GM12878 (cell line): ENCODE data around the gene ODR4. TPM values are rescaled to one million over a fixed set of nuclear protein-coding genes. Genes with fewer than 3 reads are reported as not detected.

Source experiments
- GABPA ChIP-seq: IDR thresholded peaks from 2 replicates; pipeline ENCODE4 v1.6.1; 2014; ENCODE audit warnings: antibody characterized with exemption, low read depth, mild to moderate bottlenecking, inconsistent platforms
- HDAC6 ChIP-seq: fragments of 200-600 bp; sonication (generic); IDR thresholded peaks from one replicate; pipeline ENCODE4 v1.8.0; 2017; ENCODE audit warnings: antibody characterized with exemption; ENCODE audit not compliant: unreplicated experiment
- LARP7 ChIP-seq: fragments of 450-650 bp; IDR thresholded peaks from 2 replicates; pipeline ENCODE4 v1.6.1; 2017; ENCODE audit warnings: mild to moderate bottlenecking
- NFIC ChIP-seq: IDR thresholded peaks from 2 replicates; pipeline ENCODE4 v1.6.1; 2012; ENCODE audit warnings: low read depth, mild to moderate bottlenecking, inconsistent platforms, low read length, moderate library complexity
- SIN3A ChIP-seq: IDR thresholded peaks from 2 replicates; pipeline ENCODE4 v1.6.1; 2012; ENCODE audit warnings: low read depth, low read length, improper control_type of control experiment
- SPI1 ChIP-seq: IDR thresholded peaks from 2 replicates; pipeline ENCODE4 v1.6.1; 2011; ENCODE audit warnings: low read depth, mild to moderate bottlenecking, low read length, moderate library complexity, borderline replicate concordance; ENCODE audit not compliant: insufficient read depth
- TAF1 ChIP-seq: IDR thresholded peaks from 2 replicates; pipeline ENCODE4 v1.6.1; 2011; ENCODE audit warnings: mild to moderate bottlenecking, low read depth, low read length, borderline replicate concordance
- YBX1 ChIP-seq: fragments of 450-650 bp; IDR thresholded peaks from 2 replicates; pipeline ENCODE4 v1.6.1; 2016; ENCODE audit warnings: antibody characterized with exemption
- YY1 ChIP-seq: IDR thresholded peaks from 2 replicates; pipeline ENCODE4 v1.6.1; 2011; ENCODE audit warnings: low read depth, mild to moderate bottlenecking, low read length
- ZBED1 ChIP-seq: IDR thresholded peaks from 2 replicates; pipeline ENCODE4 v1.6.1; 2016; ENCODE audit warnings: borderline replicate concordance
- polyA plus RNA-seq, 11 experiments: library from polyadenylated mRNA; depleted of rRNA in 4 of 11; unstranded in 6 of 11; stranded (reverse) in 5 of 11; fragments of >200 nt; fragmentation: Nextera tagmentation in 4 of 11; fragmentation: Illumina TruSeq in 1 of 11; extraction: Ambion mirVana in 4 of 11; extraction: Trizol in 1 of 11; gene quantifications; 1 replicate in 1 of 11; 2 replicates in 10 of 11; pipeline versions ENCODE4 v1.2.1 to v1.2.3, GENCODE V29; 2011 to 2016; ENCODE audit warnings: inconsistent platforms in 2 of 11, missing spikeins in 2 of 11, low read depth in 1 of 11
- total RNA-seq, 4 experiments: library from RNA; depleted of rRNA in 3 of 4; stranded (reverse); fragments of >200 nt in 3 of 4; fragmentation: Illumina TruSeq in 1 of 4; extraction: Trizol in 1 of 4; gene quantifications; 2 replicates each; pipeline versions ENCODE4 v1.2.1 to v1.2.3, GENCODE V29; 2013 to 2021
- TF ChIP-seq, protein P1 (sequence below): fragments of 450-650 bp; IDR thresholded peaks from 2 replicates; pipeline ENCODE4 v1.6.1; 2017; ENCODE audit warnings: antibody characterized with exemption, mild to moderate bottlenecking, moderate library complexity
- TF ChIP-seq, protein P2 (sequence below): fragments of 450-650 bp; IDR thresholded peaks from 2 replicates; pipeline ENCODE4 v1.6.1; 2018; ENCODE audit warnings: borderline replicate concordance, mild to moderate bottlenecking; ENCODE audit not compliant: partially characterized antibody
- TF ChIP-seq, protein P3 (sequence below): fragments of 450-650 bp; IDR thresholded peaks from 2 replicates; pipeline ENCODE4 v1.6.1; 2017; ENCODE audit warnings: low read depth, mild to moderate bottlenecking, moderate library complexity
- TF ChIP-seq, protein P4 (sequence below): fragments of 450-650 bp; conservative IDR thresholded peaks from 2 replicates; pipeline ENCODE4 v1.6.1; 2017; ENCODE audit warnings: mild to moderate bottlenecking, moderate library complexity
- TF ChIP-seq, protein P5 (sequence below): IDR thresholded peaks from 2 replicates; pipeline ENCODE4 v1.6.1; 2011; ENCODE audit warnings: mild to moderate bottlenecking, low read depth, low read length, moderate library complexity; ENCODE audit not compliant: insufficient replicate concordance
- TF ChIP-seq, protein P6 (sequence below): IDR thresholded peaks from 2 replicates; pipeline ENCODE4 v1.6.1; 2012; ENCODE audit warnings: low read depth, low read length, improper control_type of control experiment

Gene ODR4
- total and polyA plus RNA-seq, 10 of the 15 experiments (the other 5 are each of a cell fraction or from before 2014, with no cell fraction given), result 10.4 to 19.4 (median 13.3) TPM

DNA sequence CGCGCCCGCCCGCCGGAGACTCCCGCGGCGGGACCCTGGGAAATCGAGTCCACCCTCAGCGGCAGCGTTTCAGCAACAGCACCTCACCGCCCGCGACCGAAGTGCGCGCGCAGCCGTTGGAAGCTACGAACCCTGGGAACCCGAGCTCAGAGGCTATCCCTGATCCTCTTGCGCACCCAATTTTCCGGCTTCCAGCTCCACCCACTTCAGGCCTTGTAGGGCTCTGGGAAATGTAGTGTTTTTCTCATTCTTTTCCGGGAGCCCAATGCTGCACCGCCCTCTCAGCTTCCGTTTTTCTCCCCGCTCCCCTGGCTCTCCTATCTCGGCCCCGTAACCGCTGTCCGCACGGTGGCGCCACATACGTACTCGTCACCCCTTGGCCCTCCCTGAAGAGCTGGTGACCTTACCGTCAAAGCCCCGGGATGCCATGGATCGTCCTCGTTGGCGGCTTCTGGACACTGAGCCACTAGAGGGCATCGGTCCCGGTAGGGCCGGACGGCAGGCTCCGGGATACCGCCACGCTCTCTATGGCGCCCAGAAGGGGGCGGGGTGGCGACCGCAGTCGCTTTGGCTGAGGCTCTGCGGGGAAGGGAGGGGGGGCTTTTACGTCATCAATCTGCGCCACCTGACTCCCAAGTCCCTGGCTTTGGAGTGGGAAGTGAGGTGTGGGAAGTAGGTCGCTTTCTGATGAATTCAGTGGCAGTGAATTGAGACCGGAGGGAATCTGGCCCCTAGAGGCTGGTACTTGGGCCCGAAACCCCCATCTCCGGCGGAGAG, at the start of gene ODR4, which contains the start of gene TPR (continued):
- TF ChIP-seq SPI1 (no peak), NFIC (peak; percentile 16; the same call in 1 of the 2 replicates), LARP7 (peak; percentile 56; the same call in 1 of the 2 replicates), SIN3A (peak; percentile 12), HDAC6 (peak; percentile 13), ZBED1 (0 out of 2 replicates have a peak, but pooled peaks have one; percentile 18), TAF1 (peak; percentile 73; the same call in 1 of the 2 replicates), YY1 (peak; percentile 97), GABPA (peak; percentile 77), YBX1 (no peak)
- TF ChIP-seq, protein P1, sequence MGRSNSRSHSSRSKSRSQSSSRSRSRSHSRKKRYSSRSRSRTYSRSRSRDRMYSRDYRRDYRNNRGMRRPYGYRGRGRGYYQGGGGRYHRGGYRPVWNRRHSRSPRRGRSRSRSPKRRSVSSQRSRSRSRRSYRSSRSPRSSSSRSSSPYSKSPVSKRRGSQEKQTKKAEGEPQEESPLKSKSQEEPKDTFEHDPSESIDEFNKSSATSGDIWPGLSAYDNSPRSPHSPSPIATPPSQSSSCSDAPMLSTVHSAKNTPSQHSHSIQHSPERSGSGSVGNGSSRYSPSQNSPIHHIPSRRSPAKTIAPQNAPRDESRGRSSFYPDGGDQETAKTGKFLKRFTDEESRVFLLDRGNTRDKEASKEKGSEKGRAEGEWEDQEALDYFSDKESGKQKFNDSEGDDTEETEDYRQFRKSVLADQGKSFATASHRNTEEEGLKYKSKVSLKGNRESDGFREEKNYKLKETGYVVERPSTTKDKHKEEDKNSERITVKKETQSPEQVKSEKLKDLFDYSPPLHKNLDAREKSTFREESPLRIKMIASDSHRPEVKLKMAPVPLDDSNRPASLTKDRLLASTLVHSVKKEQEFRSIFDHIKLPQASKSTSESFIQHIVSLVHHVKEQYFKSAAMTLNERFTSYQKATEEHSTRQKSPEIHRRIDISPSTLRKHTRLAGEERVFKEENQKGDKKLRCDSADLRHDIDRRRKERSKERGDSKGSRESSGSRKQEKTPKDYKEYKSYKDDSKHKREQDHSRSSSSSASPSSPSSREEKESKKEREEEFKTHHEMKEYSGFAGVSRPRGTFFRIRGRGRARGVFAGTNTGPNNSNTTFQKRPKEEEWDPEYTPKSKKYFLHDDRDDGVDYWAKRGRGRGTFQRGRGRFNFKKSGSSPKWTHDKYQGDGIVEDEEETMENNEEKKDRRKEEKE, result no peak
- TF ChIP-seq, protein P2, sequence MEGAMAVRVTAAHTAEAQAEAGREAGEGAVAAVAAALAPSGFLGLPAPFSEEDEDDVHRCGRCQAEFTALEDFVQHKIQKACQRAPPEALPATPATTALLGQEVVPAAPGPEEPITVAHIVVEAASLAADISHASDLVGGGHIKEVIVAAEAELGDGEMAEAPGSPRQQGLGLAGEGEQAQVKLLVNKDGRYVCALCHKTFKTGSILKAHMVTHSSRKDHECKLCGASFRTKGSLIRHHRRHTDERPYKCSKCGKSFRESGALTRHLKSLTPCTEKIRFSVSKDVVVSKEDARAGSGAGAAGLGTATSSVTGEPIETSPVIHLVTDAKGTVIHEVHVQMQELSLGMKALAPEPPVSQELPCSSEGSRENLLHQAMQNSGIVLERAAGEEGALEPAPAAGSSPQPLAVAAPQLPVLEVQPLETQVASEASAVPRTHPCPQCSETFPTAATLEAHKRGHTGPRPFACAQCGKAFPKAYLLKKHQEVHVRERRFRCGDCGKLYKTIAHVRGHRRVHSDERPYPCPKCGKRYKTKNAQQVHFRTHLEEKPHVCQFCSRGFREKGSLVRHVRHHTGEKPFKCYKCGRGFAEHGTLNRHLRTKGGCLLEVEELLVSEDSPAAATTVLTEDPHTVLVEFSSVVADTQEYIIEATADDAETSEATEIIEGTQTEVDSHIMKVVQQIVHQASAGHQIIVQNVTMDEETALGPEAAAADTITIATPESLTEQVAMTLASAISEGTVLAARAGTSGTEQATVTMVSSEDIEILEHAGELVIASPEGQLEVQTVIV, result no peak
- TF ChIP-seq, protein P3, sequence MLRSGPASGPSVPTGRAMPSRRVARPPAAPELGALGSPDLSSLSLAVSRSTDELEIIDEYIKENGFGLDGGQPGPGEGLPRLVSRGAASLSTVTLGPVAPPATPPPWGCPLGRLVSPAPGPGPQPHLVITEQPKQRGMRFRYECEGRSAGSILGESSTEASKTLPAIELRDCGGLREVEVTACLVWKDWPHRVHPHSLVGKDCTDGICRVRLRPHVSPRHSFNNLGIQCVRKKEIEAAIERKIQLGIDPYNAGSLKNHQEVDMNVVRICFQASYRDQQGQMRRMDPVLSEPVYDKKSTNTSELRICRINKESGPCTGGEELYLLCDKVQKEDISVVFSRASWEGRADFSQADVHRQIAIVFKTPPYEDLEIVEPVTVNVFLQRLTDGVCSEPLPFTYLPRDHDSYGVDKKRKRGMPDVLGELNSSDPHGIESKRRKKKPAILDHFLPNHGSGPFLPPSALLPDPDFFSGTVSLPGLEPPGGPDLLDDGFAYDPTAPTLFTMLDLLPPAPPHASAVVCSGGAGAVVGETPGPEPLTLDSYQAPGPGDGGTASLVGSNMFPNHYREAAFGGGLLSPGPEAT, result peak; percentile 97
- TF ChIP-seq, protein P4, sequence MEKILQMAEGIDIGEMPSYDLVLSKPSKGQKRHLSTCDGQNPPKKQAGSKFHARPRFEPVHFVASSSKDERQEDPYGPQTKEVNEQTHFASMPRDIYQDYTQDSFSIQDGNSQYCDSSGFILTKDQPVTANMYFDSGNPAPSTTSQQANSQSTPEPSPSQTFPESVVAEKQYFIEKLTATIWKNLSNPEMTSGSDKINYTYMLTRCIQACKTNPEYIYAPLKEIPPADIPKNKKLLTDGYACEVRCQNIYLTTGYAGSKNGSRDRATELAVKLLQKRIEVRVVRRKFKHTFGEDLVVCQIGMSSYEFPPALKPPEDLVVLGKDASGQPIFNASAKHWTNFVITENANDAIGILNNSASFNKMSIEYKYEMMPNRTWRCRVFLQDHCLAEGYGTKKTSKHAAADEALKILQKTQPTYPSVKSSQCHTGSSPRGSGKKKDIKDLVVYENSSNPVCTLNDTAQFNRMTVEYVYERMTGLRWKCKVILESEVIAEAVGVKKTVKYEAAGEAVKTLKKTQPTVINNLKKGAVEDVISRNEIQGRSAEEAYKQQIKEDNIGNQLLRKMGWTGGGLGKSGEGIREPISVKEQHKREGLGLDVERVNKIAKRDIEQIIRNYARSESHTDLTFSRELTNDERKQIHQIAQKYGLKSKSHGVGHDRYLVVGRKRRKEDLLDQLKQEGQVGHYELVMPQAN, result peak; percentile 86
- TF ChIP-seq, protein P5, sequence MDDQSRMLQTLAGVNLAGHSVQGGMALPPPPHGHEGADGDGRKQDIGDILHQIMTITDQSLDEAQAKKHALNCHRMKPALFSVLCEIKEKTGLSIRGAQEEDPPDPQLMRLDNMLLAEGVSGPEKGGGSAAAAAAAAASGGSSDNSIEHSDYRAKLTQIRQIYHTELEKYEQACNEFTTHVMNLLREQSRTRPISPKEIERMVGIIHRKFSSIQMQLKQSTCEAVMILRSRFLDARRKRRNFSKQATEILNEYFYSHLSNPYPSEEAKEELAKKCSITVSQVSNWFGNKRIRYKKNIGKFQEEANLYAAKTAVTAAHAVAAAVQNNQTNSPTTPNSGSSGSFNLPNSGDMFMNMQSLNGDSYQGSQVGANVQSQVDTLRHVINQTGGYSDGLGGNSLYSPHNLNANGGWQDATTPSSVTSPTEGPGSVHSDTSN, result no peak
- TF ChIP-seq, protein P6, sequence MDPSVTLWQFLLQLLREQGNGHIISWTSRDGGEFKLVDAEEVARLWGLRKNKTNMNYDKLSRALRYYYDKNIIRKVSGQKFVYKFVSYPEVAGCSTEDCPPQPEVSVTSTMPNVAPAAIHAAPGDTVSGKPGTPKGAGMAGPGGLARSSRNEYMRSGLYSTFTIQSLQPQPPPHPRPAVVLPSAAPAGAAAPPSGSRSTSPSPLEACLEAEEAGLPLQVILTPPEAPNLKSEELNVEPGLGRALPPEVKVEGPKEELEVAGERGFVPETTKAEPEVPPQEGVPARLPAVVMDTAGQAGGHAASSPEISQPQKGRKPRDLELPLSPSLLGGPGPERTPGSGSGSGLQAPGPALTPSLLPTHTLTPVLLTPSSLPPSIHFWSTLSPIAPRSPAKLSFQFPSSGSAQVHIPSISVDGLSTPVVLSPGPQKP, result peak; percentile 59; the same call in 1 of the 2 replicates
